ENCODE results near the gene ROR1.

ROR1 gene

DNA sequence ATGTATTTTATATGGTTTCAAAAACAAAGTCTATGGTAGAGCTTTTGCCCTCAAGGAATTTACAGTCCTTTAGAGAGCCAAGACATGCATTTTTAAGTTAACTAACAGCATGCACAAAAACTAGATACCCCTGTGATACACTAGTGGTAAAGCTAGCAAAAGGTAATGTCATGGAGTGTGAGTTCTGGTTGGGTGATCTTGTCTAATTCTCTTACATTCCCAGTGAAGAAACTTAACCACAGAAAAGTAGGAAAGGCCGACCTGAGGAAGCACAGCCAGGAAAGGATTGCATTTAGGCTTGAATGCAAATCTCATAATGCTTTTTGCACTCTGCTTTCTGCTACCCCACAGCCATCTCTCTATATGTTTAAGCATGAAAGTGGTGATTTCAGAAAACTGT, 202.2 kb downstream of the ROR1 start:
- TF ChIP-seq, protein P1, sequence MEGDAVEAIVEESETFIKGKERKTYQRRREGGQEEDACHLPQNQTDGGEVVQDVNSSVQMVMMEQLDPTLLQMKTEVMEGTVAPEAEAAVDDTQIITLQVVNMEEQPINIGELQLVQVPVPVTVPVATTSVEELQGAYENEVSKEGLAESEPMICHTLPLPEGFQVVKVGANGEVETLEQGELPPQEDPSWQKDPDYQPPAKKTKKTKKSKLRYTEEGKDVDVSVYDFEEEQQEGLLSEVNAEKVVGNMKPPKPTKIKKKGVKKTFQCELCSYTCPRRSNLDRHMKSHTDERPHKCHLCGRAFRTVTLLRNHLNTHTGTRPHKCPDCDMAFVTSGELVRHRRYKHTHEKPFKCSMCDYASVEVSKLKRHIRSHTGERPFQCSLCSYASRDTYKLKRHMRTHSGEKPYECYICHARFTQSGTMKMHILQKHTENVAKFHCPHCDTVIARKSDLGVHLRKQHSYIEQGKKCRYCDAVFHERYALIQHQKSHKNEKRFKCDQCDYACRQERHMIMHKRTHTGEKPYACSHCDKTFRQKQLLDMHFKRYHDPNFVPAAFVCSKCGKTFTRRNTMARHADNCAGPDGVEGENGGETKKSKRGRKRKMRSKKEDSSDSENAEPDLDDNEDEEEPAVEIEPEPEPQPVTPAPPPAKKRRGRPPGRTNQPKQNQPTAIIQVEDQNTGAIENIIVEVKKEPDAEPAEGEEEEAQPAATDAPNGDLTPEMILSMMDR (IDR thresholded peaks at IDR 0.05; ENCODE audit: control extremely low read depth, extremely low read depth, low read depth, missing control alignments): no peak
- no peak for DNase-seq (ENCODE audit: extremely low spot score)
- ChIA-PET CTCF (no interaction called here), POLR2A (no interaction called here)

- CTCF ChIA-PET: no interaction called here
- TF ChIP-seq, protein P1 (IDR thresholded peaks at IDR 0.05; ENCODE audit: control extremely low read depth, extremely low read depth, low read depth, missing control alignments): no peak
- DNase-seq (ENCODE audit: extremely low spot score): no peak
- POLR2A ChIA-PET: no interaction called here
Observed at GRCh38 chr1:63977466-63977865, 203.6 kb downstream of the ROR1 start.

DNA sequence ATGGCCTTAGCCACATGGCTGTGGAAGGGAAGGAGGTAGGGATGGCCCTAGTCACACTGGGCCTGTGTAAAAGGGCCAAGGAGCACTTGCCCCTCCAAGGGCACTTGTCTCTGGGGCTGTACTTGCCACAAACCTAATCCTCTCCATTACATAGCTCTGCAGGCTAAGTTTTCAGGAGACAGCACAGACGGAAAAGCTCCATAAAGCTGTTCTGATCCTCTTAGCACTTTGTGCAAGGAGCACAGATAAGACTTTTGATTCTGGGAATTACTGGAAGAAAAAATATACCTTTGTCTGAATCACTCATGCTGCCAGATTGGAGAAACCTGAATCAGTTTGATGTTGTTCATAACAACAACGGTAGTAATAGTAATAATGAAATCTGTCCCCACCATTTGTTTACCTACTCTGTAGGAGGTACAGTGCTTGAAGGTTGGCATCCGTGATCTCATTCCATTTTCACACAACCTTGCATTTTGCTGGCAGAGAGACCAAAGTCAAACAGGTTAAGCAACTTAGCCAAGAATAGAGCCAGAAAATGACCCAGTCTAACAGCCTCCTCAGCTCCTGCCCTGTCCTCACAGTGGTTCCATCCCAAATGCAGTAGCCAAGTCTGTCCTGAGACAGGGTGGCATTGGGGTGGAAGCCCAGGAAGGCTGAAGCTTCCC, 207.1 kb downstream of the ROR1 start:
- ChIA-PET POLR2A (no interaction called here), CTCF (no interaction called here)
- TF ChIP-seq, protein P1 (IDR thresholded peaks at IDR 0.05; ENCODE audit: control extremely low read depth, extremely low read depth, low read depth, missing control alignments): no peak
- DNase-seq (ENCODE audit: extremely low spot score): no peak

- TF ChIP-seq, protein P1 (IDR thresholded peaks at IDR 0.05; ENCODE audit: control extremely low read depth, extremely low read depth, low read depth, missing control alignments): no peak
- no peak for DNase-seq (ENCODE audit: extremely low spot score)
- ChIA-PET CTCF (no interaction called here), POLR2A (no interaction called here)
Observed at GRCh38 chr1:63981408-63981773, 207.6 kb downstream of the ROR1 start.

DNA sequence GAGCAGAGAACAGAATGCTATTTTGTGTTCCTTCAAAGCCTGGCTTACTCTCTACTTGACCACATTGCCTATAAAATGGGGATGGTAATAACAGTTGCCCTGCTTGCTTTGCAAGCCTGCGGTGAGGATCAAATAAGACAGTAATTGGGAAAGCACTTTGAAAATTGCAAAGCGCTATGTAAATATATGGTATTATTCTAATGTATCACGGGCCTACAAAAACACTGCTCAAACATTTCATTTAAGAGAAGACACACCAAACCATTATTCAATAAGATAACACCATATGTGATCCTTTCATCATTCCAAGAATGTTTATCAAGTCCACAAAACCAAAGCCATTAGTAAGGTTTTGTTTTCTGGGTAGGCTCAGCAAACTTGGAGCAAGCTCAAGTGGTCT, 208.4 kb downstream of the ROR1 start:
- TF ChIP-seq, protein P1 (IDR thresholded peaks at IDR 0.05; ENCODE audit: control extremely low read depth, extremely low read depth, low read depth, missing control alignments): no peak
- ChIA-PET POLR2A (no interaction called here), CTCF (no interaction called here)
- no peak for DNase-seq (ENCODE audit: extremely low spot score)

DNA sequence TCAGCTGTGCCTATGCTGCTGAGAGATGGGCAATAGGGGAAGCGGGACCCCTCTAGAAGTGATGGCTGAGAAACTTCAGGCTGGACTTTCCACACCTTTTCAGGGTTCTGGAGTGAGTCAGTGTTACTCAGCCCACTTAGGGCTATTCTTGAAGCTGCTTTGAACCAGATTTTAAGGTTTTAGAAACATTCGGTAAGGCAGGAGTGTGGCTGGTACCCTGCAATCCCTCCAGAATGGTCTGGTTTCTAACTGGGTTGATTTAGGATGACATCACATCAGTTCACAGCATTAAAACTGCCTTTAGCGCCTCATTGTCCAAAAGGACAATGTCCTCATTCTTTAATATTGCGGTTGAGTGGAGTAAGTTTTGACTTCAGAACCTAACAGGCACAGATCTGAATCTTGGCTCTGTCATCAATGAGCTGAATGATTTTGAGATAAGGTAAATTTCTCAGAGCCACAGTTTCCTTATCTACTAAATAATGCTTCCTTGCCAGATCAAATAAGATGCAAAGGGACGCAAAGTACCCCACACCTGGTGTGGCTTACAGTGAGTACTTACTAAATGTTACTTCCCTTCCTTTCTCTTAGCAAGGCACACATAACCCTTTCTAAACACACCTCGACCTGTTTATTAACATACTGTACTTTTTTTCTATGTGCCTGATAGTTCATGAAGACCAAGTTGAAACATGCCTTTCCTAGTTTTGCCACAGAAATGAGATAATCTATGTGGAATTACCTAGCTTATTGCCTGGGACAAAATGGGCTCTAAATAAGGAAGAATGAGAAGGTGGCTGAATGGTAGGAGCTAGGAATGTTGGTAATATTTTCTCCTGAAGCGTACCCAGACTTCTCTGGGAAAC, 209.8 kb downstream of the ROR1 start:
- TF ChIP-seq, protein P1 (IDR thresholded peaks at IDR 0.05; ENCODE audit: control extremely low read depth, extremely low read depth, low read depth, missing control alignments): no peak
- ChIA-PET CTCF (interaction anchor here (1.9 kb wide), 1 partner anchor 9 kb away, joined by 8 read pairs; no protein-coding TSS in a partner anchor), POLR2A (no interaction called here)
- no peak for DNase-seq (ENCODE audit: extremely low spot score)

Measured in GM10248 (cell line).